ENCODE measurements around the gene DNAJC27.

GRCh38 chr2:24910245-24910644 is 61.5 kb downstream of the DNAJC27 start:
- no peak for TF ChIP-seq CTCF (IDR thresholded peaks at IDR 0.05)
- no peak for TF ChIP-seq EZH2 (IDR thresholded peaks at IDR 0.05; ENCODE audit: borderline replicate concordance, insufficient read depth, low read depth, low read length, poor library complexity, severe bottlenecking)

Measured in B cell (primary cell).